Calu3 (cell line): ENCODE results near the gene TICAM1. TPM values are rescaled to one million over a fixed set of nuclear protein-coding genes. Genes with fewer than 3 reads are reported as not detected.

ENCODE experiments used
- BruUV-seq: library from RNA; stranded (reverse); fragments of 400-500 nt; replicated peaks from 2 replicates; lab custom pipeline; 2021; lab: Mats Ljungman, UMichigan
- CTCF ChIA-PET: fragments of 300-600 bp; sonication (Branson Sonifier 250); formaldehyde crosslinking; loops from one replicate; lab custom pipeline; 2022; ENCODE audit warnings: antibody characterized with exemption; lab: Charles Lee
- DNase-seq: peaks from one replicate; pipeline ENCODE4 v3.0.0; 2022
- H3K27ac Mint-ChIP-seq: one replicate; pipeline ENCODE4 v1.8.0; 2022; ENCODE audit warnings: mixed read lengths; ENCODE audit not compliant: unreplicated experiment
- H3K27me3 Mint-ChIP-seq: one replicate; pipeline ENCODE4 v1.8.0; 2022; ENCODE audit warnings: mixed read lengths; ENCODE audit not compliant: unreplicated experiment
- H3K36me3 Mint-ChIP-seq: one replicate; pipeline ENCODE4 v1.8.0; 2022; ENCODE audit warnings: mild to moderate bottlenecking, moderate library complexity, mixed read lengths; ENCODE audit not compliant: insufficient read depth, unreplicated experiment
- H3K4me1 Mint-ChIP-seq: one replicate; pipeline ENCODE4 v1.8.0; 2022; ENCODE audit warnings: mild to moderate bottlenecking, low read depth, mixed read lengths; ENCODE audit not compliant: unreplicated experiment
- H3K4me3 Mint-ChIP-seq: one replicate; pipeline ENCODE4 v1.8.0; 2022; ENCODE audit warnings: mild to moderate bottlenecking, low read depth, moderate library complexity, mixed read lengths; ENCODE audit not compliant: unreplicated experiment
- H3K9me3 Mint-ChIP-seq: one replicate; pipeline ENCODE4 v1.8.0; 2022; ENCODE audit warnings: low read depth, mixed read lengths; ENCODE audit not compliant: unreplicated experiment
- CTCF ChIP-seq: fragments of 200-600 bp; IDR thresholded peaks from one replicate; pipeline ENCODE4 v1.8.0; 2022; ENCODE audit warnings: antibody characterized with exemption; ENCODE audit not compliant: unreplicated experiment
- intact Hi-C: fragments of 100-400 bp; cut with micrococcal nuclease; formaldehyde crosslinking; loops from one replicate; pipeline ENCODE4 v1.10.0; 2022; ENCODE audit not compliant: unreplicated experiment
- total RNA-seq: library from RNA; stranded (reverse); gene quantifications from 2 replicates; pipeline ENCODE4 v1.2.3, GENCODE V29; 2022

TICAM1 gene
- total RNA-seq, 1 experiment from 2014 or later, result 13.5 TPM

GRCh38 chr19:4873930-4874329 is 42.4 kb upstream of the TICAM1 start:
- Mint-ChIP-seq H3K27ac (no peak overlapping the region), H3K36me3 (peaks cover 12% of the 10 kb centered on the region), H3K27me3 (no peaks in the 10 kb centered on the region), H3K4me3 (no peak overlapping the region), H3K9me3 (no peaks in the 10 kb centered on the region), H3K4me1 (peaks cover 12% of the 10 kb centered on the region)
- no TSS peak for BruUV-seq
- intact Hi-C loops, result loop anchor here (5.0 kb wide), 1 partner anchor 158 kb away; no protein-coding TSS in a partner anchor
- CTCF ChIA-PET, result interaction anchor here (2.5 kb wide), 1 partner anchor 38 kb away, joined by 13 read pairs; no protein-coding TSS in a partner anchor
- no peak for TF ChIP-seq CTCF
- no peak for DNase-seq

GRCh38 chr19:4871711-4872110 is 40.2 kb upstream of the TICAM1 start:
- H3K36me3 Mint-ChIP-seq, result peaks cover 30% of the 10 kb centered on the region
- no TSS peak for BruUV-seq
- no peaks in the 10 kb centered on the region for H3K27me3 Mint-ChIP-seq
- no peak overlapping the region for H3K4me3 Mint-ChIP-seq
- no peak overlapping the region for H3K27ac Mint-ChIP-seq
- intact Hi-C loops, result loop anchor here (1.0 to 5.0 kb wide), 2 partner anchors 40 to 161 kb away; no protein-coding TSS in a partner anchor
- TF ChIP-seq CTCF, result no peak
- no peaks in the 10 kb centered on the region for H3K9me3 Mint-ChIP-seq
- CTCF ChIA-PET, result interaction anchor here (0.7 to 2.3 kb wide), 2 partner anchors 40 to 215 kb away, joined by 3 to 10 read pairs; no protein-coding TSS in a partner anchor
- DNase-seq, result no peak
- peaks cover 12% of the 10 kb centered on the region for H3K4me1 Mint-ChIP-seq

- no peak for TF ChIP-seq CTCF
- Mint-ChIP-seq H3K27ac (peak overlapping the region; percentile 93), H3K27me3 (no peaks in the 10 kb centered on the region), H3K4me1 (peaks cover 12% of the 10 kb centered on the region), H3K4me3 (peak overlapping the region; percentile 24), H3K36me3 (peaks cover 32% of the 10 kb centered on the region), H3K9me3 (no peaks in the 10 kb centered on the region)
- BruUV-seq, result no TSS peak
- intact Hi-C loops, result loop anchor here (5.0 kb wide), 1 partner anchor 162 kb away; no protein-coding TSS in a partner anchor
- DNase-seq, result peak; percentile 55
- CTCF ChIA-PET, result interaction anchor here (1.3 to 2.3 kb wide), 2 partner anchors 41 to 61 kb away, joined by 3 to 10 read pairs; no protein-coding TSS in a partner anchor
These were observed 38.7 kb upstream of the TICAM1 start for GRCh38 chr19:4870025-4870700.

- H3K9me3 Mint-ChIP-seq, result no peaks in the 10 kb centered on the region
- TF ChIP-seq CTCF, result no peak
- no peak for DNase-seq
- H3K4me1 Mint-ChIP-seq, result peaks cover 12% of the 10 kb centered on the region
- H3K4me3 Mint-ChIP-seq, result peak overlapping the region; percentile 74
- peaks cover 32% of the 10 kb centered on the region for H3K36me3 Mint-ChIP-seq
- peak overlapping the region; percentile 79 for H3K27ac Mint-ChIP-seq
- intact Hi-C loops, result no loop called here
- CTCF ChIA-PET, result interaction anchor here (1.2 kb wide), 1 partner anchor 44 kb away, joined by 3 read pairs; no protein-coding TSS in a partner anchor
- H3K27me3 Mint-ChIP-seq, result no peaks in the 10 kb centered on the region
- no TSS peak for BruUV-seq
These were observed 36.8 kb upstream of the TICAM1 start for GRCh38 chr19:4868286-4868834.
